Measurements from ENCODE around the gene SORL1. TPM values are rescaled to one million over a fixed set of nuclear protein-coding genes. Genes with fewer than 3 reads are reported as not detected.
A peak's percentile ranks its signal among the peaks of the same experiment; 100 is the strongest.

Gene SORL1
- total RNA-seq, 2 experiments from 2014 or later, result 228 to 411 TPM

GRCh38 chr11:121654259-121654842, 202.2 kb downstream of the SORL1 start:
- Histone ChIP-seq H3K27ac (ENCODE audit: low read depth, low read length, poor library complexity, severe bottlenecking) (no peak overlapping the region), H3K4me3 (ENCODE audit: low read depth, low read length, poor library complexity, severe bottlenecking) (no peak overlapping the region), H2AFZ (ENCODE audit: low read length) (no peak overlapping the region), H4K20me1 (ENCODE audit: insufficient read depth, low read length) (no peaks in the 10 kb centered on the region), H3K9me3 (ENCODE audit: low read length) (no peaks in the 10 kb centered on the region), H3K9me2 (ENCODE audit: insufficient read depth, low read length) (no peaks in the 10 kb centered on the region), H3K79me2 (ENCODE audit: insufficient read depth, low read depth, low read length) (no peaks in the 10 kb centered on the region), H3K4me2 (ENCODE audit: low read length) (no peak overlapping the region), H3K36me3 (ENCODE audit: insufficient read depth, low read length) (no peaks in the 10 kb centered on the region), H3K4me1 (ENCODE audit: insufficient read depth, low read length, poor library complexity, severe bottlenecking) (peaks cover 13% of the 10 kb centered on the region)
- ChIA-PET POLR2A (interaction anchor here (1.1 to 1.2 kb wide), 2 partner anchors 9 to 360 kb away, joined by 3 to 4 read pairs; no protein-coding TSS in a partner anchor), CTCF (ENCODE audit: unreplicated experiment) (interaction anchor here (1.6 kb wide), 1 partner anchor 10 kb away, joined by 4 read pairs; no protein-coding TSS in a partner anchor)
- intact Hi-C loops (cut with micrococcal nuclease; ENCODE audit: unreplicated experiment), result loop anchor here (2.0 kb wide), 1 partner anchor 336 kb away; no protein-coding TSS in a partner anchor
- TF ChIP-seq EZH2phosphoT487 (IDR thresholded peaks at IDR 0.05; ENCODE audit: borderline replicate concordance, low read depth, low read length) (no peak), CTCF (conservative IDR thresholded peaks at IDR 0.05; ENCODE audit: low read length) (no peak)
- no peak for DNase-seq (ENCODE audit: low spot score)
- BruUV-seq (replicated peaks), result no TSS peak

- ChIA-PET POLR2A (interaction anchor here (1.1 to 1.2 kb wide), 2 partner anchors 9 to 361 kb away, joined by 3 to 4 read pairs; no protein-coding TSS in a partner anchor), CTCF (ENCODE audit: unreplicated experiment) (interaction anchor here (0.6 to 1.6 kb wide), 3 partner anchors 10 to 1259 kb away, joined by 3 to 7 read pairs (median 4); no protein-coding TSS in a partner anchor)
- no peaks in the 10 kb centered on the region for H3K36me3 ChIP-seq (ENCODE audit: insufficient read depth, low read length)
- H3K9me3 ChIP-seq (ENCODE audit: low read length), result no peaks in the 10 kb centered on the region
- no peak overlapping the region for H3K27ac ChIP-seq (ENCODE audit: low read depth, low read length, poor library complexity, severe bottlenecking)
- H2AFZ ChIP-seq (ENCODE audit: low read length), result peak overlapping the region; percentile 96; the same call in 1 of the 2 replicates
- no peaks in the 10 kb centered on the region for H3K79me2 ChIP-seq (ENCODE audit: insufficient read depth, low read depth, low read length)
- H4K20me1 ChIP-seq (ENCODE audit: insufficient read depth, low read length), result no peaks in the 10 kb centered on the region
- peaks cover 13% of the 10 kb centered on the region for H3K4me1 ChIP-seq (ENCODE audit: insufficient read depth, low read length, poor library complexity, severe bottlenecking)
- no peak for DNase-seq (ENCODE audit: low spot score)
- no peaks in the 10 kb centered on the region for H3K9me2 ChIP-seq (ENCODE audit: insufficient read depth, low read length)
- BruUV-seq (replicated peaks), result no TSS peak
- TF ChIP-seq EZH2phosphoT487 (IDR thresholded peaks at IDR 0.05; ENCODE audit: borderline replicate concordance, low read depth, low read length) (no peak), CTCF (conservative IDR thresholded peaks at IDR 0.05; ENCODE audit: low read length) (no peak)
- H3K4me2 ChIP-seq (ENCODE audit: low read length), result peak overlapping the region; percentile 65
- H3K4me3 ChIP-seq (ENCODE audit: low read depth, low read length, poor library complexity, severe bottlenecking), result peak overlapping the region; percentile 38
- intact Hi-C loops (cut with micrococcal nuclease; ENCODE audit: unreplicated experiment), result loop anchor here (2.0 to 5.0 kb wide), 3 partner anchors 267 to 852 kb away; no protein-coding TSS in a partner anchor
These were observed 202.9 kb downstream of the SORL1 start for GRCh38 chr11:121654843-121655536.

All from OCI-LY7 (cell line).